DOHH2 (cell line): ENCODE results near the gene EMX1.

Experiments used
- EZH2phosphoT487 ChIP-seq: fragments of 200-600 bp; sonication (generic); IDR thresholded peaks from 2 replicates; pipeline ENCODE4 v1.6.1; 2017; ENCODE audit warnings: borderline replicate concordance, mild to moderate bottlenecking, antibody characterized with exemption, low read length, moderate library complexity, mixed read lengths
- TF ChIP-seq, protein P1 (sequence below): fragments of 200-600 bp; sonication (generic); IDR thresholded peaks from one replicate; pipeline ENCODE4 v1.5.1; 2014; ENCODE audit warnings: antibody characterized with exemption, mild to moderate bottlenecking, low read depth, low read length; ENCODE audit not compliant: poor library complexity, severe bottlenecking

DNA sequence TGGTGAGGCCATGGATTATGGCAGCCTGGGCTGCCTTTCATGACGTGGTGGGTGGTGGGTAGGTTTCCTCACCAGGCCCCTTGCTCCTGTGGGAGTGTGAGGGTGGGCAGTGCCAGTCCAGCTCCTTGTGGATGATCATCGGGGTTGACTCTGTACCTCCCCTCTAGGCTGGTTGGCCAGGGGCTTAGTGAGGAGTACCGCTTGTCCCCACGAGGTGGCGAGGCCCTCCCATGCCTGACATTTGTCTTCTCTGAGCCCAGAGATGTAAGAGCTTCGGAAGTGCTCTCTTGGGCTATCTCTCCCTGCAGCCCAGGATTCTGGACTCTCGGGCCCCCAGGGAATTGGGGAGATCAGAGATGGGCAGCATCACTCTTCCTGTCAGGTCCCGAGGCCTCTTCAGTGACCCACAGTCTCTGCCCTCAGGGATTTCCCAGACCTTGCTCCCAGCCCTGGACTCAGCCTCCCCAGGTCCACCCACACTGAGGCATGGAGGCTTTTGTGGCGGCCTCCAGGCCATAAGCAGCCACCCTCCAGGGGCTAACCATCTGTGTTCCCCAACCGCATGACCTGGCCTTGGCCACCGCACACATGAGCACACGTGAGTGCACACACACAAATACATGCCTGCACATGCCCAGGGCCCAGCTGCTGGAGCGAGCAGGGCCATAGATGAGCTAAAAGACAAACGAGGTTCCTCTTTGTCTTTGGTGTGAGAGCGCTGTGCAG lies 23.6 kb upstream of the EMX1 start:
- TF ChIP-seq, protein P1, sequence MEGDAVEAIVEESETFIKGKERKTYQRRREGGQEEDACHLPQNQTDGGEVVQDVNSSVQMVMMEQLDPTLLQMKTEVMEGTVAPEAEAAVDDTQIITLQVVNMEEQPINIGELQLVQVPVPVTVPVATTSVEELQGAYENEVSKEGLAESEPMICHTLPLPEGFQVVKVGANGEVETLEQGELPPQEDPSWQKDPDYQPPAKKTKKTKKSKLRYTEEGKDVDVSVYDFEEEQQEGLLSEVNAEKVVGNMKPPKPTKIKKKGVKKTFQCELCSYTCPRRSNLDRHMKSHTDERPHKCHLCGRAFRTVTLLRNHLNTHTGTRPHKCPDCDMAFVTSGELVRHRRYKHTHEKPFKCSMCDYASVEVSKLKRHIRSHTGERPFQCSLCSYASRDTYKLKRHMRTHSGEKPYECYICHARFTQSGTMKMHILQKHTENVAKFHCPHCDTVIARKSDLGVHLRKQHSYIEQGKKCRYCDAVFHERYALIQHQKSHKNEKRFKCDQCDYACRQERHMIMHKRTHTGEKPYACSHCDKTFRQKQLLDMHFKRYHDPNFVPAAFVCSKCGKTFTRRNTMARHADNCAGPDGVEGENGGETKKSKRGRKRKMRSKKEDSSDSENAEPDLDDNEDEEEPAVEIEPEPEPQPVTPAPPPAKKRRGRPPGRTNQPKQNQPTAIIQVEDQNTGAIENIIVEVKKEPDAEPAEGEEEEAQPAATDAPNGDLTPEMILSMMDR = peak; percentile 64
- no peak for TF ChIP-seq EZH2phosphoT487
